Measurements from ENCODE around the gene CDS2. TPM values are rescaled to one million over a fixed set of nuclear protein-coding genes. Genes with fewer than 3 reads are reported as not detected.

CDS2 gene
- total RNA-seq, 2 experiments from 2014 or later = 16.6 to 42.8 TPM

- POLR2A ChIA-PET = interaction anchor here (0.6 to 1.4 kb wide), 2 partner anchors 16 to 66 kb away, joined by 4 to 5 read pairs; partner anchors contain the start of gene PCNA
- BruUV-seq (replicated peaks) = no TSS peak
- peaks cover 52% of the 10 kb centered on the region for H3K79me2 ChIP-seq (ENCODE audit: insufficient read depth, low read depth, low read length)
- CTCF ChIA-PET (ENCODE audit: unreplicated experiment) = no interaction called here
- H3K9me2 ChIP-seq (ENCODE audit: insufficient read depth, low read length) = no peaks in the 10 kb centered on the region
- TF ChIP-seq, protein P1, sequence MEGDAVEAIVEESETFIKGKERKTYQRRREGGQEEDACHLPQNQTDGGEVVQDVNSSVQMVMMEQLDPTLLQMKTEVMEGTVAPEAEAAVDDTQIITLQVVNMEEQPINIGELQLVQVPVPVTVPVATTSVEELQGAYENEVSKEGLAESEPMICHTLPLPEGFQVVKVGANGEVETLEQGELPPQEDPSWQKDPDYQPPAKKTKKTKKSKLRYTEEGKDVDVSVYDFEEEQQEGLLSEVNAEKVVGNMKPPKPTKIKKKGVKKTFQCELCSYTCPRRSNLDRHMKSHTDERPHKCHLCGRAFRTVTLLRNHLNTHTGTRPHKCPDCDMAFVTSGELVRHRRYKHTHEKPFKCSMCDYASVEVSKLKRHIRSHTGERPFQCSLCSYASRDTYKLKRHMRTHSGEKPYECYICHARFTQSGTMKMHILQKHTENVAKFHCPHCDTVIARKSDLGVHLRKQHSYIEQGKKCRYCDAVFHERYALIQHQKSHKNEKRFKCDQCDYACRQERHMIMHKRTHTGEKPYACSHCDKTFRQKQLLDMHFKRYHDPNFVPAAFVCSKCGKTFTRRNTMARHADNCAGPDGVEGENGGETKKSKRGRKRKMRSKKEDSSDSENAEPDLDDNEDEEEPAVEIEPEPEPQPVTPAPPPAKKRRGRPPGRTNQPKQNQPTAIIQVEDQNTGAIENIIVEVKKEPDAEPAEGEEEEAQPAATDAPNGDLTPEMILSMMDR (conservative IDR thresholded peaks at IDR 0.05; ENCODE audit: low read length) = no peak
- TF ChIP-seq EZH2phosphoT487 (IDR thresholded peaks at IDR 0.05; ENCODE audit: borderline replicate concordance, low read depth, low read length) = no peak
- intact Hi-C loops (cut with micrococcal nuclease; ENCODE audit: unreplicated experiment) = no loop called here
- H4K20me1 ChIP-seq (ENCODE audit: insufficient read depth, low read length) = peaks cover 3% of the 10 kb centered on the region; the same call in 1 of the 2 replicates
- H2AFZ ChIP-seq (ENCODE audit: low read length) = no peak overlapping the region
- no peaks in the 10 kb centered on the region for H3K9me3 ChIP-seq (ENCODE audit: low read length)
- no peak overlapping the region for H3K27ac ChIP-seq (ENCODE audit: low read depth, low read length, poor library complexity, severe bottlenecking)
- no peak overlapping the region for H3K4me3 ChIP-seq (ENCODE audit: low read depth, low read length, poor library complexity, severe bottlenecking)
- no peak for DNase-seq (ENCODE audit: low spot score)
- H3K4me2 ChIP-seq (ENCODE audit: low read length) = peak overlapping the region; percentile 8; the same call in 1 of the 2 replicates
- H3K4me1 ChIP-seq (ENCODE audit: insufficient read depth, low read length, poor library complexity, severe bottlenecking) = peaks cover 19% of the 10 kb centered on the region
- H3K36me3 ChIP-seq (ENCODE audit: insufficient read depth, low read length) = peaks cover 8% of the 10 kb centered on the region
Observed at GRCh38 chr20:5135363-5136012, 8.7 kb downstream of the CDS2 start.

DNA sequence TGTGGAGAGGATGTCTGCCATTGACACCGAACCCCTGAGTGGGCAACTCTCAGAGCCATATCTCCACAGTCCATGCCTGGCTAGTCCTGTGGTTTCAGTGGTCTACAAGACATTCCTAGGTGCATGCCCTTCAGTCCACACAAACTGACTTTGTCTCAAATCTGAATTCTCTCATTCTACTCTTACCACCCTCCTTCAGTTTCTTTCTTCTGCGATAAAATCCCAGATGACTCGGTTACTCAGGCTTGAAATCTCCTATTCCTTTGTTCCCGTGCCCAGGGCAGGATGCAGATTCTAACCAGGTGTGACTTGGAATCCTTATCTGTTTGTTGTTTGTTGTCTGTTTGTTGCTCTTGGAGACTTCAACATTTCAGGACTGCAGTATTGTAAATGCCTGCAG is 9.3 kb downstream of the CDS2 start:
- Histone ChIP-seq H3K27ac (ENCODE audit: low read depth, low read length, poor library complexity, severe bottlenecking) (no peak overlapping the region), H2AFZ (ENCODE audit: low read length) (no peak overlapping the region), H3K9me2 (ENCODE audit: insufficient read depth, low read length) (no peaks in the 10 kb centered on the region), H3K4me3 (ENCODE audit: low read depth, low read length, poor library complexity, severe bottlenecking) (no peak overlapping the region), H3K4me1 (ENCODE audit: insufficient read depth, low read length, poor library complexity, severe bottlenecking) (peaks cover 17% of the 10 kb centered on the region), H3K9me3 (ENCODE audit: low read length) (no peaks in the 10 kb centered on the region), H3K79me2 (ENCODE audit: insufficient read depth, low read depth, low read length) (peaks cover 53% of the 10 kb centered on the region), H3K4me2 (ENCODE audit: low read length) (no peak overlapping the region), H3K36me3 (ENCODE audit: insufficient read depth, low read length) (peaks cover 8% of the 10 kb centered on the region), H4K20me1 (ENCODE audit: insufficient read depth, low read length) (peaks cover 3% of the 10 kb centered on the region; the same call in 1 of the 2 replicates)
- DNase-seq (ENCODE audit: low spot score) = no peak
- POLR2A ChIA-PET = interaction anchor here (0.6 kb wide), 1 partner anchor 65 kb away, joined by 4 read pairs; no protein-coding TSS in a partner anchor
- CTCF ChIA-PET (ENCODE audit: unreplicated experiment) = no interaction called here
- TF ChIP-seq, protein P1 (conservative IDR thresholded peaks at IDR 0.05; ENCODE audit: low read length) = no peak
- no TSS peak for BruUV-seq (replicated peaks)
- intact Hi-C loops (cut with micrococcal nuclease; ENCODE audit: unreplicated experiment) = no loop called here

- no TSS peak for BruUV-seq (replicated peaks)
- no peak for TF ChIP-seq EZH2phosphoT487 (IDR thresholded peaks at IDR 0.05; ENCODE audit: borderline replicate concordance, low read depth, low read length)
- TF ChIP-seq, protein P1 (conservative IDR thresholded peaks at IDR 0.05; ENCODE audit: low read length) = no peak
- Histone ChIP-seq H3K27ac (ENCODE audit: low read depth, low read length, poor library complexity, severe bottlenecking) (no peak overlapping the region), H3K9me3 (ENCODE audit: low read length) (no peaks in the 10 kb centered on the region), H3K4me3 (ENCODE audit: low read depth, low read length, poor library complexity, severe bottlenecking) (no peak overlapping the region), H3K4me1 (ENCODE audit: insufficient read depth, low read length, poor library complexity, severe bottlenecking) (peaks cover 22% of the 10 kb centered on the region), H2AFZ (ENCODE audit: low read length) (no peak overlapping the region), H3K9me2 (ENCODE audit: insufficient read depth, low read length) (no peaks in the 10 kb centered on the region), H4K20me1 (ENCODE audit: insufficient read depth, low read length) (0 out of 2 replicates have a peak, but pooled peaks cover 2% of the 10 kb centered on the region), H3K4me2 (ENCODE audit: low read length) (no peak overlapping the region), H3K36me3 (ENCODE audit: insufficient read depth, low read length) (no peaks in the 10 kb centered on the region; the same call in 1 of the 2 replicates), H3K79me2 (ENCODE audit: insufficient read depth, low read depth, low read length) (peaks cover 35% of the 10 kb centered on the region)
- CTCF ChIA-PET (ENCODE audit: unreplicated experiment) = no interaction called here
- POLR2A ChIA-PET = interaction anchor here (1.4 kb wide), 1 partner anchor 44 kb away, joined by 3 read pairs; no protein-coding TSS in a partner anchor
- intact Hi-C loops (cut with micrococcal nuclease; ENCODE audit: unreplicated experiment) = no loop called here
- no peak for DNase-seq (ENCODE audit: low spot score)
Observed at GRCh38 chr20:5140195-5140594, 13.4 kb downstream of the CDS2 start.

Data from OCI-LY7 (cell line).